ENCODE data around the gene MEF2D. TPM values are rescaled to one million over a fixed set of nuclear protein-coding genes. Genes with fewer than 3 reads are reported as not detected.

Gene MEF2D
- total RNA-seq: 52.6 and 53.7 TPM in 2 replicates

- intact Hi-C loops (cut with micrococcal nuclease): loop anchor here (1.0 to 10.0 kb wide), 8 partner anchors 8 to 1546 kb away; partner anchors contain the start of genes ETV3, GON4L, HDGF and KHDC4
Measured at GRCh38 chr1:156500543-156500792, at the start of gene MEF2D. Gene MEF2D (minus strand): TSS chr1:156500775. CDS start chr1:156483292, 17,483 bp downstream.

GRCh38 chr1:156550346-156550745 is 49.8 kb upstream of the MEF2D start:
- intact Hi-C loops (cut with micrococcal nuclease): no loop called here

GRCh38 chr1:156549831-156550230 is 49.3 kb upstream of the MEF2D start:
- intact Hi-C loops (cut with micrococcal nuclease): no loop called here

- intact Hi-C loops (cut with micrococcal nuclease): no loop called here
Measured at GRCh38 chr1:156549390-156549789, 48.8 kb upstream of the MEF2D start.

- intact Hi-C loops (cut with micrococcal nuclease): no loop called here
Measured at GRCh38 chr1:156547982-156548381, 47.4 kb upstream of the MEF2D start.

GRCh38 chr1:156547434-156547833 is 46.9 kb upstream of the MEF2D start:
- intact Hi-C loops (cut with micrococcal nuclease): no loop called here

- intact Hi-C loops (cut with micrococcal nuclease): no loop called here
Measured at GRCh38 chr1:156546267-156546666, 45.7 kb upstream of the MEF2D start.

- intact Hi-C loops (cut with micrococcal nuclease): loop anchor here (2.0 kb wide), 1 partner anchor 64 kb away; no protein-coding TSS in a partner anchor
Measured at GRCh38 chr1:156544592-156545102, 44.1 kb upstream of the MEF2D start.

GRCh38 chr1:156543066-156543465 is 42.5 kb upstream of the MEF2D start:
- intact Hi-C loops (cut with micrococcal nuclease): no loop called here

GRCh38 chr1:156540955-156541354 is 40.4 kb upstream of the MEF2D start:
- intact Hi-C loops (cut with micrococcal nuclease): no loop called here

- intact Hi-C loops (cut with micrococcal nuclease): no loop called here
Measured at GRCh38 chr1:156539818-156540355, 39.3 kb upstream of the MEF2D start.

GRCh38 chr1:156538711-156539440 is 38.3 kb upstream of the MEF2D start:
- intact Hi-C loops (cut with micrococcal nuclease): no loop called here

GRCh38 chr1:156537027-156537426 is 36.5 kb upstream of the MEF2D start:
- intact Hi-C loops (cut with micrococcal nuclease): no loop called here

GRCh38 chr1:156534424-156535060 is 34.0 kb upstream of the MEF2D start:
- intact Hi-C loops (cut with micrococcal nuclease): no loop called here

GRCh38 chr1:156533568-156534220 is 33.1 kb upstream of the MEF2D start:
- intact Hi-C loops (cut with micrococcal nuclease): no loop called here

- intact Hi-C loops (cut with micrococcal nuclease): no loop called here
Measured at GRCh38 chr1:156532374-156532773, 31.8 kb upstream of the MEF2D start.

- intact Hi-C loops (cut with micrococcal nuclease): no loop called here
Measured at GRCh38 chr1:156530006-156530405, 29.4 kb upstream of the MEF2D start.

GRCh38 chr1:156528875-156529425 is 28.4 kb upstream of the MEF2D start:
- intact Hi-C loops (cut with micrococcal nuclease): loop anchor here (10.0 kb wide), 1 partner anchor 54 kb away; no protein-coding TSS in a partner anchor

- intact Hi-C loops (cut with micrococcal nuclease): loop anchor here (10.0 kb wide), 1 partner anchor 53 kb away; no protein-coding TSS in a partner anchor
Measured at GRCh38 chr1:156528231-156528630, 27.7 kb upstream of the MEF2D start.

- intact Hi-C loops (cut with micrococcal nuclease): loop anchor here (10.0 kb wide), 1 partner anchor 53 kb away; no protein-coding TSS in a partner anchor
Measured at GRCh38 chr1:156527584-156527983, 27.0 kb upstream of the MEF2D start.

GRCh38 chr1:156525856-156526489 is 25.4 kb upstream of the MEF2D start:
- intact Hi-C loops (cut with micrococcal nuclease): loop anchor here (2.0 to 10.0 kb wide), 2 partner anchors 21 to 51 kb away; no protein-coding TSS in a partner anchor
